Stimulated activated CD4-positive, alpha-beta T cell treated with anti-CD3 and anti-CD28 coated beads, Interleukin-12 subunit alpha, Interleukin-12 subunit beta, amount 100 ng/mL, for 4 hours (primary cell): ENCODE measurements around the gene SLC25A39.
"Not testable (repeated sequence)": the region's sequence is repeated elsewhere in the genome, so short reads cannot be mapped to it uniquely, and the experiment has no call there.

ENCODE experiments used
- DNase-seq: peaks from one replicate; pipeline ENCODE4 v3.0.0-alpha.2; 2020

Gene SLC25A39

DNA sequence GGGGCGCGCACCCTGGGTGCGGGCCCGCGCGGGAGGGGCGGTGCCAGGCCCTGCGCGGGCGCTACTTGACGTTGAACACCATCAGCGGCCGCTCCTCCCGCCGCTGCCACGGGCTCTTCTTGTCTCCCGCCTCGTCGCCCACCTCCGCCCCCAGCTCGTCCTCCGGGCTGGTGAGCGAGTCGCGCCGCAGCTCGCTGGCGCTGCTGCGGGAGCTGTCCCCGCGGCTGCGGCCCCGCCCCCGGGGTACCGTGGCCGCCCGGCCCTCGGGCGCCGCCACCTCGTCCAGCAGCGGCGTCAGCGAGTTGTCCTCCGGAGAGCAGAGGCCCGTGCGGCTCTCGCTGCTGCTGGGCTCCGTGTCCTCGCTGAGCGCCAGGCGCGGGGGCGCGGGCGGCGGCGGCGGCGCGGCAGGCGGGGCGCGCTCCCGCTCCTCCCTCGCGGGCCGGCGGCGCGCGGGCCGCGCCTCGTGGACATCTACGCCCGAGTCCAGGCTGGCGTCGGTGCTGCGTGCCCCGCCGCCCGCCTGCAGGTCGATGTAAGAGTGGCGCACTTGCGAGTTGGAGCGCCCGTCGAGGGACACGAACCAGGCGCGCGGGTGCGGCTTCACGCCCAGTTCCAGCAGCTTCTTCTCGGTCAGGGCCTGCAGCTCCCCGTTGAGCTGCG lies 29.2 kb upstream of the SLC25A39 start:
- no peak for DNase-seq

GRCh38 chr17:44352828-44353671 lies 28.4 kb upstream of the SLC25A39 start:
- DNase-seq: no peak

DNA sequence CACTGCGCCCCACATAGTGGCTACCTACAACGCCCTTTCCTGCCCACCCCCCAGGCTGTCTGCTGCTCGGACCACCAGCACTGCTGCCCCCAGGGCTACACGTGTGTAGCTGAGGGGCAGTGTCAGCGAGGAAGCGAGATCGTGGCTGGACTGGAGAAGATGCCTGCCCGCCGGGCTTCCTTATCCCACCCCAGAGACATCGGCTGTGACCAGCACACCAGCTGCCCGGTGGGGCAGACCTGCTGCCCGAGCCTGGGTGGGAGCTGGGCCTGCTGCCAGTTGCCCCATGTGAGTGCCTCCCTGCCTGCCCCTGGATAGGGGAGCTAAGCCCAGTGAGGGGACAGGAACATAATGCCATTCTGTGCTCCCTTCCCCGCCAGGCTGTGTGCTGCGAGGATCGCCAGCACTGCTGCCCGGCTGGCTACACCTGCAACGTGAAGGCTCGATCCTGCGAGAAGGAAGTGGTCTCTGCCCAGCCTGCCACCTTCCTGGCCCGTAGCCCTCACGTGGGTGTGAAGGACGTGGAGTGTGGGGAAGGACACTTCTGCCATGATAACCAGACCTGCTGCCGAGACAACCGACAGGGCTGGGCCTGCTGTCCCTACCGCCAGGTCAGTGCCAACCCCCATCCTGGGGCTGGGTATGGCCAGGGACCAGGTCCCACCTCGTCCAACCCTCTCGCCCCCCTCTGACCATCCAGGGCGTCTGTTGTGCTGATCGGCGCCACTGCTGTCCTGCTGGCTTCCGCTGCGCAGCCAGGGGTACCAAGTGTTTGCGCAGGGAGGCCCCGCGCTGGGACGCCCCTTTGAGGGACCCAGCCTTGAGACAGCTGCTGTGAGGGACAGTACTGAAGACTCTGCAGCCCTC lies 27.6 kb upstream of the SLC25A39 start:
- no peak for DNase-seq

DNA sequence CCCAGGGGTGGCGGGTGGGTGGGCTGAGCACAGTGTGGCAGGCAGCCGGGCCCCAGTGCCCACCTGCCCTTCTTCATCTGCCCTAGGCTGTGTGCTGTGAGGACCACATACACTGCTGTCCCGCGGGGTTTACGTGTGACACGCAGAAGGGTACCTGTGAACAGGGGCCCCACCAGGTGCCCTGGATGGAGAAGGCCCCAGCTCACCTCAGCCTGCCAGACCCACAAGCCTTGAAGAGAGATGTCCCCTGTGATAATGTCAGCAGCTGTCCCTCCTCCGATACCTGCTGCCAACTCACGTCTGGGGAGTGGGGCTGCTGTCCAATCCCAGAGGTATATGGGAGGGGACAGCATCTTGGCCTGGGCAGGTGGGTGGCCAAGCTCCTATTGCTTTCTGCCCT lies 26.8 kb upstream of the SLC25A39 start:
- DNase-seq: no peak

GRCh38 chr17:44350733-44351226 lies 26.2 kb upstream of the SLC25A39 start:
- peak; percentile 71 for DNase-seq

DNA sequence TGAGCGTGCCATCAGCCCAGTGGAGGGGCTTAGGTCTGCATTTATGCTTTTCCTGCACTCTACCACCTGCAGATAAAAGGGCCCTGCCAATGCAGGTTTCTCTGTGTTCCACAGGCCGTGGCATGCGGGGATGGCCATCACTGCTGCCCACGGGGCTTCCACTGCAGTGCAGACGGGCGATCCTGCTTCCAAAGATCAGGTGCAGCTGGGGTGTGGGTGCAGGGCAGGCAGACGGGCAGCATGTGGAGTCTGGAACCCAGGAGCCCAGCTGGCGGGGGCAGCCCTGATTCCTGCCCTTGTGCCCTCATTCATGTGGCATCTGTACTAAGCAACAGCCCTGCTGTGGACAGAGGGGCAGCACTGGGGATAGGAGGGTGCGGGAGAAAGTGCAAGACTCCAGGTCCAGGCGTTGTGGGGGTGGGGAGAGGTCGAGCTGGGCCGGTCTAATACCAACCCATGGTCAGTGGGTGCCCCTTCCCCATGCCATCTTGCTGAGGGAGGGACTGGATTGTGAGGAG lies 25.0 kb upstream of the SLC25A39 start:
- no peak for DNase-seq

DNA sequence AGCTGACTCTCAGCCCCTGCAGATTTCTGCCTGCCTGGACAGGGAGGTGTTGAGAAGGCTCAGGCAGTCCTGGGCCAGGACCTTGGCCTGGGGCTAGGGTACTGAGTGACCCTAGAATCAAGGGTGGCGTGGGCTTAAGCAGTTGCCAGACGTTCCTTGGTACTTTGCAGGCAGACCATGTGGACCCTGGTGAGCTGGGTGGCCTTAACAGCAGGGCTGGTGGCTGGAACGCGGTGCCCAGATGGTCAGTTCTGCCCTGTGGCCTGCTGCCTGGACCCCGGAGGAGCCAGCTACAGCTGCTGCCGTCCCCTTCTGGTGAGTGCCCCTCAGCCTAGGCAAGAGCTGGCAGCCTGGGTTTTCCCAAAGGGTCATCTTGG lies 24.4 kb upstream of the SLC25A39 start:
- DNase-seq: no peak

DNA sequence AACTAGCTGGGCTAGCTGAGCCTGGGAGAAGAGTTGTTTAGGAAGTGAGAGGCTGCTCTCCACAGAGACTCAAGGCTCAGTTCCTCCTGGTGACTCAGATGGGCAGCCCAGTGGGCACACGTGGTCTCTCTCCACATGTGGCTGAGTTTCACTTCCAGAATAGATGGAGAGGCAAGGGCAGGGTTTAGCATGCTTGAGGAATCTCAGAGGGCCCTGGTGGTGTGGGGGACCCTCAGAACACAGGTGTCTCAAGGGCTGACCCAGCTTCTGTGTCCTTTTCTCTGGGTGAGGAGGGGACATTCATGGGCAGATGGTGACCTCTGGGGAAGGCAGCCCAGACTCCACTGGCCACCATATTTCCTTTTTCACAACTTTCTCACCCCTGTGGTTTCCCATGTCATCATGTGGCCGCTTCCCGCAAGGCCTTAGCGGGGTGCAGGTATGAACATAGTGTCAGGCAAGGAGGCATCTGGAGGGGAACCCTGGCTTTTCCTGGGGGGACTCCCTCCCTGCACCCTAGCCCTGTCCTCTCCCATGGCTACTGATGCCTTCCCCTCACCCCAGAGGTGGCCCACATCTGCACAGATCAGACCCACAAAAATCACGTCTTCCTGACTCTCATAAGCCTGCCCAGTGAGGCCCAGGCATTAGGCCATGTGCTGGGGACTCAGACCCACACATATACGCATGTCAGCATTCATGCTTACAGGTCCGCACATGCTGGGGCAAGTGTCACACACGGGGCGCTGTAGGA lies 23.8 kb upstream of the SLC25A39 start:
- DNase-seq: no peak

- DNase-seq: not testable (repeated sequence)
These were observed 22.8 kb upstream of the SLC25A39 start for GRCh38 chr17:44347206-44348055.

- DNase-seq: no peak
These were observed 21.6 kb upstream of the SLC25A39 start for GRCh38 chr17:44346064-44346844.

DNA sequence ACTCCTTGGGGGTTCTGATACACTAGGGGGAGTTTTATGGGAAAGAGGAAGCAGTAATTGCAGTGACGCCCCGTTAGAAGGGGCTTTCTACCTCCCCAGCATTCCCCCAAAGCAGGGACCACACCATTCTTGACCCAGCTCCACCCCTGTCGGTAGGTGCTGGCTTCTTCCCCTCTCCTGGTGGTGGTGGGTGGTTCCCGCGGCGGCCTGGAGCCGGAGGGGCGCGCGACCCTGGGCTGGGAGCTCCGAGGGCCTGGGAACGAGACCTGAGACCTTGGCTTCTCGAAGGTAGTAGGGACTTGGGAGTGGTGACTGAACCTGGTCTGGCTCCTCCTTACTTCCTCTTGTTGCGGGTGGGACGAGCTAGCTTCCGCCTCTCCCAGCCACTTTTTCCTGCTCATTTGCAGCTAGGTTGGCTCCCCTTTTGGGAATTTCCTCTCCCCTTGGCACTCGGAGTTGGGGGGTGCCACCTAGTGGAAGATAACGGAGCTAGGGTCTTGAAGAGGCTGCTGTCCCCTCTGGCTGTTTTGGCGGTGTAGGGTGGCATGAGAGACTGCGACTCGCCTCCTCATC lies 20.9 kb upstream of the SLC25A39 start:
- DNase-seq: peak; percentile 30

DNA sequence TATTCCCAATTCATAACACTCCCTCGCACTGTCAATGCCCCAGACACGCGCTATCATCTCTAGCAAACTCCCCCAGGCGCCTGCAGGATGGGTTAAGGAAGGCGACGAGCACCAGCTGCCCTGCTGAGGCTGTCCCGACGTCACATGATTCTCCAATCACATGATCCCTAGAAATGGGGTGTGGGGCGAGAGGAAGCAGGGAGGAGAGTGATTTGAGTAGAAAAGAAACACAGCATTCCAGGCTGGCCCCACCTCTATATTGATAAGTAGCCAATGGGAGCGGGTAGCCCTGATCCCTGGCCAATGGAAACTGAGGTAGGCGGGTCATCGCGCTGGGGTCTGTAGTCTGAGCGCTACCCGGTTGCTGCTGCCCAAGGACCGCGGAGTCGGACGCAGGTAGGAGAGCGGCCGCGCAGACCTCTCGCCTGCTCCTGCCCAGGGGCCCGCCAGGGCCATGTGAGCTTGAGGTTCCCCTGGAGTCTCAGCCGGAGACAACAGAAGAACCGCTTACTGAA lies 20.4 kb upstream of the SLC25A39 start, which contains the start of gene GRN:
GRN (plus strand) TSS at position 364 of the 515 bp plus-strand sequence. CDS start 3,863 bp downstream, outside the sequence.
- DNase-seq: peak; percentile 75

- no peak for DNase-seq
These were observed 19.0 kb upstream of the SLC25A39 start for GRCh38 chr17:44343510-44344209.

GRCh38 chr17:44340553-44340952 lies 15.9 kb upstream of the SLC25A39 start:
- not testable (repeated sequence) for DNase-seq

DNA sequence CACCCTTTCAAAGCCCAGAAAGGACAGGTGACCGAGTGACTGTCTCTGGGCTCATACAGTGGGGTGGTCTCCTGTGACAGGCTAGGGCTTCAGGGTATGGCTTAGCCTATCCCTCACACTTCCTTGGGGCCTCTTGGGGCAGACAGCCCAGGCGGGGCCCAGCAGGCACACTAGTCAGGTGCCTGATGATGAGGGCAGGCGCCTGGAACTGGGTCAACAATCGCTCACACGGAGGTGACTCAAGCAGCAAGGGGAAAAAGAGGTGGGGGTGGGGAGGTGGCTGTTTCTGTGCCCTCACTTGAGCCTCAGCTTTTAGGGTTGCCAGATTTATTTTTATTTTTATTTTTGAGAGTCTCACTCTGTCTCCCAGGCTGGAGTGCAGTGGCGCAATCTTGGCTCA lies 14.1 kb upstream of the SLC25A39 start:
- no peak for DNase-seq

DNA sequence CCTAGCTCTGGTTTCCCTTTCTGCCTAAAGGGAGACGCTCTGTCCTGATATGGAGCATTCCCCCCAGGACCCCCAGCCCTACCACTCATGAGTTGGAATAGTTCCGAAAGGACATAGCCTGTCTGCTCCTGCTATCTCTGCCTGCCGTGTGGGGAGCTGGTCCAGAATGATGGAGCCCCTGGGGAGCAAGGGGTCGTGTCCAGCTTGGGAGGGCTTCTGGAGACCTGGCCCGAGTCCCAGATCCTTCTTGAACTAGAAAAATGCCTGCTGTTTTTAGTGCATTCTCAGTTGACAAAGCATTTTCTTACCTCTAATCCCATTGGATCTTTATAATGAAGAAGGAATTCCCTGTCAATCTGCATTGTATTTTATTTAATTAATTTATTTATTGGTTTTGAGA lies 11.3 kb upstream of the SLC25A39 start:
- DNase-seq: no peak

DNA sequence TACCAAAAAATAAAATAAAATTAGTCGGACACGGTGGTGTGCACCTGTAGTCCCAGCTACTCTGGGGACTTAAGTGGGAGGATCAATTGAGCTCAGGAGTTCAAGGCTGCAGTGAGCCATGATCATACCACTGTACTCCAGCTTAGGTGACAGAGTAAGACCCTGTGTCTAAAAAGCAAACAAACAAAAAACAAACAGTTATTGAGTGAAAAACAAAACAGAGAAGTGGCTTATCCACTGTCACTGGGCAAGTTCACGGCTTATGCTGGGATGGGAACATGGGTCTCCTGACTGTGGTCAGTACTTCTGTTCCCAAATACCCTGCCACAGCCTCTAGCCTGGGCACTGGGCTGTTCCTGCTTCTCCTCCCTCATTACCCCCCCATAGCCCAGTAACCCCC lies 10.9 kb upstream of the SLC25A39 start:
- no peak for DNase-seq

GRCh38 chr17:44334727-44335126 lies 10.1 kb upstream of the SLC25A39 start:
- DNase-seq: no peak

DNA sequence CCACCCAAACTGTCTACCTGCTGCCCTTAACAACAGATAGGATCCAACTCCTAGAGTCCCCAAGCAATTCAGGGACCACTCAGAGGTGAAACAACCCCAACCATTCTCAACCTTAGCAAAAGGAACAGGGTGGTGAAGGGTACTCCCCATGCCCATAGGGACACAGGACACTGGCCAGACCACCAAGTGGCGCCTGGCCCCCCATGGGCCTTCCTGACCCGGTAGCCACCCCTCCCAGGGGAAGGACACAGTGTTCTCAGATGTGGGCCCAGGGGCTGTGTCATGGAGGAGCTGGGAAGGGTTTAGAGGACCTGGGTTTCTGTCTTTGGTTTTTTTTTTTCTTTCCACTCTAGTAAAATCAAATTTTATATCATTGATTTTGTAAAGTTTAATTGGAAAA lies 9.7 kb upstream of the SLC25A39 start:
- DNase-seq: no peak
